Measurements from ENCODE around the gene RHBDL1.

RHBDL1 gene

GRCh38 chr16:657487-657886 is 18.0 kb upstream of the RHBDL1 start:
- no peak for TF ChIP-seq ZNF274 (IDR thresholded peaks at IDR 0.05; ENCODE audit: low read depth, low read length)
- H3K4me3 ChIP-seq (ENCODE audit: low read length) = no peak overlapping the region

GRCh38 chr16:658679-659571 is 16.5 kb upstream of the RHBDL1 start:
- TF ChIP-seq ZNF274 (IDR thresholded peaks at IDR 0.05; ENCODE audit: low read depth, low read length) = no peak

GRCh38 chr16:659618-660017 is 15.9 kb upstream of the RHBDL1 start:
- no peak for TF ChIP-seq ZNF274 (IDR thresholded peaks at IDR 0.05; ENCODE audit: low read depth, low read length)

More at GRCh38 chr16:658679-659571, 16.5 kb upstream of the RHBDL1 start:
- no peak overlapping the region for H3K4me3 ChIP-seq (ENCODE audit: low read length)

GRCh38 chr16:660132-660458 is 15.4 kb upstream of the RHBDL1 start:
- TF ChIP-seq ZNF274 (IDR thresholded peaks at IDR 0.05; ENCODE audit: low read depth, low read length) = no peak

More at GRCh38 chr16:659618-660017, 15.9 kb upstream of the RHBDL1 start:
- H3K4me3 ChIP-seq (ENCODE audit: low read length) = no peak overlapping the region

GRCh38 chr16:660459-661183 is 14.8 kb upstream of the RHBDL1 start:
- no peak for TF ChIP-seq ZNF274 (IDR thresholded peaks at IDR 0.05; ENCODE audit: low read depth, low read length)
- no peak overlapping the region for H3K4me3 ChIP-seq (ENCODE audit: low read length)

More at GRCh38 chr16:660132-660458, 15.4 kb upstream of the RHBDL1 start:
- H3K4me3 ChIP-seq (ENCODE audit: low read length) = no peak overlapping the region

GRCh38 chr16:661184-661821 is 14.2 kb upstream of the RHBDL1 start:
- H3K4me3 ChIP-seq (ENCODE audit: low read length) = no peak overlapping the region
- TF ChIP-seq ZNF274 (IDR thresholded peaks at IDR 0.05; ENCODE audit: low read depth, low read length) = no peak

GRCh38 chr16:662095-662494 is 13.4 kb upstream of the RHBDL1 start:
- H3K4me3 ChIP-seq (ENCODE audit: low read length) = no peak overlapping the region

GRCh38 chr16:662597-662996 is 12.9 kb upstream of the RHBDL1 start:
- TF ChIP-seq ZNF274 (IDR thresholded peaks at IDR 0.05; ENCODE audit: low read depth, low read length) = no peak
- no peak overlapping the region for H3K4me3 ChIP-seq (ENCODE audit: low read length)

More at GRCh38 chr16:662095-662494, 13.4 kb upstream of the RHBDL1 start:
- no peak for TF ChIP-seq ZNF274 (IDR thresholded peaks at IDR 0.05; ENCODE audit: low read depth, low read length)

GRCh38 chr16:666572-666971 is 8.9 kb upstream of the RHBDL1 start:
- no peak for TF ChIP-seq ZNF274 (IDR thresholded peaks at IDR 0.05; ENCODE audit: low read depth, low read length)
- H3K4me3 ChIP-seq (ENCODE audit: low read length) = no peak overlapping the region

- no peak for TF ChIP-seq ZNF274 (IDR thresholded peaks at IDR 0.05; ENCODE audit: low read depth, low read length)
- no peak overlapping the region for H3K4me3 ChIP-seq (ENCODE audit: low read length)
These were observed 8.2 kb upstream of the RHBDL1 start for GRCh38 chr16:667113-667779.

GRCh38 chr16:667780-668518 is 7.5 kb upstream of the RHBDL1 start, which contains the start of gene RHOT2:
TSS of gene RHOT2 (plus strand) at chr16:668132. CDS start at chr16:668200, 68 bp downstream.
- H3K4me3 ChIP-seq (ENCODE audit: low read length) = peak within 1 kb of the TSS; percentile 79
- TF ChIP-seq ZNF274 (IDR thresholded peaks at IDR 0.05; ENCODE audit: low read depth, low read length) = no peak

GRCh38 chr16:668519-669171 is 6.8 kb upstream of the RHBDL1 start:
- TF ChIP-seq ZNF274 (IDR thresholded peaks at IDR 0.05; ENCODE audit: low read depth, low read length) = no peak
- peak overlapping the region; percentile 79 for H3K4me3 ChIP-seq (ENCODE audit: low read length)

GRCh38 chr16:669666-670065 is 5.8 kb upstream of the RHBDL1 start:
- TF ChIP-seq ZNF274 (IDR thresholded peaks at IDR 0.05; ENCODE audit: low read depth, low read length) = no peak
- H3K4me3 ChIP-seq (ENCODE audit: low read length) = no peak overlapping the region

Measured in GM08714 (cell line).